ENCODE measurements around the gene SKI. TPM values are rescaled to one million over a fixed set of nuclear protein-coding genes. Genes with fewer than 3 reads are reported as not detected.

Gene SKI
- total and polyA plus RNA-seq, 10 of the 15 experiments (the other 5 are each of a cell fraction or from before 2014, with no cell fraction given) = 0.03 to 14.9 (median 0.96) TPM

DNA sequence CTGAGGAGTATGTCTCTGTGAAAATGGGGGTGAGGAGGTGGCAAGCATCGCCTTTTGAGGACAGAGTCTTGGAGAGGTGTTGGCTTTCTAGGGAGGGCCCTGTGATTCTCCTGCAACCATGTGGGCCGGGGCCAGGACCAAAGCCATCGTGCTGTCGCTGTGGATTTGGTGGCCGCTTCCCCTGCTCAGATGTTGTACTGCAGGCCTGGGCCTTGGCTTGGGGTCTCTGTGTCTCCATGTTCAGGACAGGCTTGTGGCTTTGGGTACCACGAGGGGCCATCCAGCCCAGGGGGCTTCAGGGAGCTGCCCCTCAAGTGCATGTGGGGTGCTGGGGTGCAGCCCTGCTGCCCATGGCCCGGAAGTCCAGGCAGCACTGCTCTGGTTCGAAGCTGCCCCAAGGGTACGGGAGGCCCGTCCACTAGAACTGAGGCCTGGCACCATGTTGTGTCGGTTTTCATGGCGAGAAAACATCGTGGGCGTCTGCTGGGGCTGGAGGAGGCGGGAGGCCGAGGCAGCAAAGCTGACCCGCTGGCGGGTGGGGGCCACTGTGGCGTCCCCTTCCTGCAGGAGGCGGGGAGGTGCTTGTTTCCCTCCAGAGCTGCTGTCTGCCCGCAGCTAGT, 55.4 kb downstream of the SKI start:
- intact Hi-C loops (cut with micrococcal nuclease; ENCODE audit: unreplicated experiment) (no loop called here), in situ Hi-C loops (cut with MboI) (no loop called here)
- Histone ChIP-seq H3K27ac (ENCODE audit: control insufficient read depth, insufficient read depth) (no peak overlapping the region), H3K79me2 (ENCODE audit: control insufficient read depth, insufficient read depth, low read length) (no peaks in the 10 kb centered on the region), H4K20me1 (ENCODE audit: control insufficient read depth, insufficient read depth) (no peaks in the 10 kb centered on the region), H3K4me1 (ENCODE audit: control insufficient read depth, insufficient read depth, low read length) (no peaks in the 10 kb centered on the region), H3K9ac (ENCODE audit: control insufficient read depth, insufficient read depth, low read length) (no peak overlapping the region), H3K4me3 (no peak overlapping the region), H3K9me3 (replicated peaks; ENCODE audit: control insufficient read depth, insufficient read depth, low read length) (no peaks in the 10 kb centered on the region; the same call in 2 of the 3 replicates), H2AFZ (ENCODE audit: control insufficient read depth, low read depth, low read length) (no peak overlapping the region), H3K27me3 (replicated peaks in 1 of 2; ENCODE audit: control insufficient read depth in 2 of 2, insufficient read depth in 2 of 2, low read length in 1 of 2) (no peaks in the 10 kb centered on the region), H3K4me2 (ENCODE audit: control insufficient read depth, insufficient read depth) (no peak overlapping the region), H3K36me3 (ENCODE audit: control insufficient read depth in 2 of 2, insufficient read depth in 2 of 2, low read length in 1 of 2) (peaks cover 0 to 2% of the 10 kb centered on the region in 2 experiments; a peak in 2 of 4 replicates)
- ChIA-PET SMC1A (ENCODE audit: uncharacterized antibody, unreplicated experiment) (no interaction called here), CTCF (no interaction called here), RAD21 (ENCODE audit: unreplicated experiment) (no interaction called here), POLR2A (no interaction called here)
- FAIRE-seq = no peak
- no peak for DNase-seq (ENCODE audit: low read depth, low spot score)
- no peak for ATAC-seq
- no TSS peak for BruUV-seq (replicated peaks)
- TF ChIP-seq, protein P1, sequence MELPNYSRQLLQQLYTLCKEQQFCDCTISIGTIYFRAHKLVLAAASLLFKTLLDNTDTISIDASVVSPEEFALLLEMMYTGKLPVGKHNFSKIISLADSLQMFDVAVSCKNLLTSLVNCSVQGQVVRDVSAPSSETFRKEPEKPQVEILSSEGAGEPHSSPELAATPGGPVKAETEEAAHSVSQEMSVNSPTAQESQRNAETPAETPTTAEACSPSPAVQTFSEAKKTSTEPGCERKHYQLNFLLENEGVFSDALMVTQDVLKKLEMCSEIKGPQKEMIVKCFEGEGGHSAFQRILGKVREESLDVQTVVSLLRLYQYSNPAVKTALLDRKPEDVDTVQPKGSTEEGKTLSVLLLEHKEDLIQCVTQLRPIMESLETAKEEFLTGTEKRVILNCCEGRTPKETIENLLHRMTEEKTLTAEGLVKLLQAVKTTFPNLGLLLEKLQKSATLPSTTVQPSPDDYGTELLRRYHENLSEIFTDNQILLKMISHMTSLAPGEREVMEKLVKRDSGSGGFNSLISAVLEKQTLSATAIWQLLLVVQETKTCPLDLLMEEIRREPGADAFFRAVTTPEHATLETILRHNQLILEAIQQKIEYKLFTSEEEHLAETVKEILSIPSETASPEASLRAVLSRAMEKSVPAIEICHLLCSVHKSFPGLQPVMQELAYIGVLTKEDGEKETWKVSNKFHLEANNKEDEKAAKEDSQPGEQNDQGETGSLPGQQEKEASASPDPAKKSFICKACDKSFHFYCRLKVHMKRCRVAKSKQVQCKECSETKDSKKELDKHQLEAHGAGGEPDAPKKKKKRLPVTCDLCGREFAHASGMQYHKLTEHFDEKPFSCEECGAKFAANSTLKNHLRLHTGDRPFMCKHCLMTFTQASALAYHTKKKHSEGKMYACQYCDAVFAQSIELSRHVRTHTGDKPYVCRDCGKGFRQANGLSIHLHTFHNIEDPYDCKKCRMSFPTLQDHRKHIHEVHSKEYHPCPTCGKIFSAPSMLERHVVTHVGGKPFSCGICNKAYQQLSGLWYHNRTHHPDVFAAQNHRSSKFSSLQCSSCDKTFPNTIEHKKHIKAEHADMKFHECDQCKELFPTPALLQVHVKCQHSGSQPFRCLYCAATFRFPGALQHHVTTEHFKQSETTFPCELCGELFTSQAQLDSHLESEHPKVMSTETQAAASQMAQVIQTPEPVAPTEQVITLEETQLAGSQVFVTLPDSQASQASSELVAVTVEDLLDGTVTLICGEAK (IDR thresholded peaks at IDR 0.05; ENCODE audit: borderline replicate concordance) = no peak
- TF ChIP-seq SRF (IDR thresholded peaks at IDR 0.05; ENCODE audit: low read depth in 2 of 2, low read length in 2 of 2) = no peak
- no peak for TF ChIP-seq HCFC1 (IDR thresholded peaks at IDR 0.05; ENCODE audit: low read length)
- no peak for TF ChIP-seq CHD4 (IDR thresholded peaks at IDR 0.05)
- no peak for TF ChIP-seq EP300 (IDR thresholded peaks at IDR 0.05; ENCODE audit: borderline replicate concordance in 1 of 2, control insufficient read depth in 1 of 2, low read depth in 2 of 2, low read length in 2 of 2)
- TF ChIP-seq, protein P2, sequence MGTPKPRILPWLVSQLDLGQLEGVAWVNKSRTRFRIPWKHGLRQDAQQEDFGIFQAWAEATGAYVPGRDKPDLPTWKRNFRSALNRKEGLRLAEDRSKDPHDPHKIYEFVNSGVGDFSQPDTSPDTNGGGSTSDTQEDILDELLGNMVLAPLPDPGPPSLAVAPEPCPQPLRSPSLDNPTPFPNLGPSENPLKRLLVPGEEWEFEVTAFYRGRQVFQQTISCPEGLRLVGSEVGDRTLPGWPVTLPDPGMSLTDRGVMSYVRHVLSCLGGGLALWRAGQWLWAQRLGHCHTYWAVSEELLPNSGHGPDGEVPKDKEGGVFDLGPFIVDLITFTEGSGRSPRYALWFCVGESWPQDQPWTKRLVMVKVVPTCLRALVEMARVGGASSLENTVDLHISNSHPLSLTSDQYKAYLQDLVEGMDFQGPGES (IDR thresholded peaks at IDR 0.05) = no peak
- TF ChIP-seq ZBED1 (IDR thresholded peaks at IDR 0.05; ENCODE audit: borderline replicate concordance) = no peak
- no peak for TF ChIP-seq FOXM1 (IDR thresholded peaks at IDR 0.05; ENCODE audit: low read depth, low read length)
- TF ChIP-seq FOXK2 (IDR thresholded peaks at IDR 0.05) = no peak
- no peak for TF ChIP-seq IKZF1 (conservative IDR thresholded peaks at IDR 0.05)
- 82% methylated on average over 21 of the region's 21 CpGs for WGBS (ENCODE audit: insufficient coverage, insufficient replicate concordance, low lambda C conversion rate, missing lambda C conversion rate)
